Immature natural killer cell (primary cell): ENCODE results near the gene LRP11. TPM values are rescaled to one million over a fixed set of nuclear protein-coding genes. Genes with fewer than 3 reads are reported as not detected.

Experiments
- DNase-seq, 3 donors: peaks; one replicate each; pipeline ENCODE4 v3.0.0; 2022; ENCODE audit warnings: mixed read lengths in 1 of 3
- H3K27ac Mint-ChIP-seq, 6 donors: one replicate each; pipeline ENCODE4 v1.8.0; 2020; ENCODE audit warnings: mixed read lengths in 6 of 6, mild to moderate bottlenecking in 5 of 6, inconsistent platforms in 4 of 6, moderate library complexity in 3 of 6
- H3K27me3 Mint-ChIP-seq, 3 donors: one replicate each; pipeline ENCODE4 v1.8.0; 2020 to 2021; ENCODE audit warnings: low read depth in 3 of 3, mild to moderate bottlenecking in 3 of 3, mixed read lengths in 3 of 3, moderate library complexity in 3 of 3, inconsistent platforms in 1 of 3
- H3K36me3 Mint-ChIP-seq, 3 donors: one replicate each; pipeline ENCODE4 v1.8.0; 2020; ENCODE audit warnings: mixed read lengths in 3 of 3, inconsistent platforms in 2 of 3, mild to moderate bottlenecking in 2 of 3
- H3K4me1 Mint-ChIP-seq, 2 donors: one replicate each; pipeline ENCODE4 v1.8.0; 2020; ENCODE audit warnings: inconsistent platforms in 2 of 2, mild to moderate bottlenecking in 2 of 2, mixed read lengths in 2 of 2, moderate library complexity in 1 of 2
- H3K4me3 Mint-ChIP-seq, 5 donors: one replicate each; pipeline ENCODE4 v1.8.0; 2020; ENCODE audit warnings: mild to moderate bottlenecking in 5 of 5, mixed read lengths in 5 of 5, inconsistent platforms in 3 of 5, moderate library complexity in 3 of 5
- H3K9me3 Mint-ChIP-seq, 6 donors: one replicate each; pipeline ENCODE4 v1.8.0; 2020; ENCODE audit warnings: mild to moderate bottlenecking in 6 of 6, mixed read lengths in 6 of 6, inconsistent platforms in 4 of 6, moderate library complexity in 3 of 6
- polyA plus RNA-seq, 3 donors: library from polyadenylated mRNA; unstranded; fragments of 300-500 nt; fragmentation: Illumina TruSeq; gene quantifications; one replicate each; pipeline ENCODE4 v1.2.3, GENCODE V29; 2021

The LRP11 gene
- polyA plus RNA-seq, 3 donors from 2014 or later, result 0.34 to 0.73 TPM; not detected in 1

GRCh38 chr6:149843051-149843633, 21.0 kb downstream of the LRP11 start:
- DNase-seq, result no peak
- Mint-ChIP-seq H3K27ac (no peak overlapping the region), H3K36me3 (no peaks in the 10 kb centered on the region), H3K9me3 (no peaks in the 10 kb centered on the region), H3K4me3 (no peak overlapping the region), H3K4me1 (no peaks in the 10 kb centered on the region), H3K27me3 (peaks cover 0 to 13% (median 12%) of the 10 kb centered on the region in 3 donors)

- Mint-ChIP-seq H3K4me3 (no peak overlapping the region), H3K9me3 (no peaks in the 10 kb centered on the region), H3K27ac (no peak overlapping the region), H3K27me3 (peaks cover 0 to 13% (median 12%) of the 10 kb centered on the region in 3 donors), H3K36me3 (no peaks in the 10 kb centered on the region), H3K4me1 (no peaks in the 10 kb centered on the region)
- no peak for DNase-seq
Measured at GRCh38 chr6:149842331-149842730, 21.8 kb downstream of the LRP11 start.

GRCh38 chr6:149840345-149841075, 23.6 kb downstream of the LRP11 start:
- Mint-ChIP-seq H3K9me3 (no peaks in the 10 kb centered on the region), H3K4me3 (no peak overlapping the region), H3K27me3 (peaks cover 0 to 16% (median 12%) of the 10 kb centered on the region in 3 donors), H3K36me3 (no peaks in the 10 kb centered on the region), H3K27ac (no peak overlapping the region), H3K4me1 (no peaks in the 10 kb centered on the region)
- DNase-seq, result no peak

- Mint-ChIP-seq H3K4me1 (no peaks in the 10 kb centered on the region), H3K27ac (no peak overlapping the region), H3K27me3 (peaks cover 4 to 9% (median 5%) of the 10 kb centered on the region in 3 donors), H3K36me3 (no peaks in the 10 kb centered on the region), H3K4me3 (no peak overlapping the region), H3K9me3 (no peaks in the 10 kb centered on the region)
- DNase-seq, result peak; percentile 50 to 60 (median 54)
Measured at GRCh38 chr6:149834513-149835481, 29.4 kb downstream of the LRP11 start.

- no peak for DNase-seq
- H3K27me3 Mint-ChIP-seq, result peaks cover under 1 to 7% (median 4%) of the 10 kb centered on the region in 3 donors
- no peaks in the 10 kb centered on the region for H3K4me1 Mint-ChIP-seq
- no peaks in the 10 kb centered on the region for H3K9me3 Mint-ChIP-seq
- no peaks in the 10 kb centered on the region for H3K36me3 Mint-ChIP-seq
- H3K27ac Mint-ChIP-seq, result no peak overlapping the region
- H3K4me3 Mint-ChIP-seq, result no peak overlapping the region
Measured at GRCh38 chr6:149833651-149834050, 30.5 kb downstream of the LRP11 start.

GRCh38 chr6:149831308-149831820, 32.8 kb downstream of the LRP11 start:
- no peak overlapping the region for H3K27ac Mint-ChIP-seq
- H3K4me3 Mint-ChIP-seq, result no peak overlapping the region
- peaks cover 0 to 6% (median 4%) of the 10 kb centered on the region in 3 donors for H3K27me3 Mint-ChIP-seq
- no peaks in the 10 kb centered on the region for H3K36me3 Mint-ChIP-seq
- DNase-seq, result no peak
- H3K4me1 Mint-ChIP-seq, result no peaks in the 10 kb centered on the region
- H3K9me3 Mint-ChIP-seq, result no peaks in the 10 kb centered on the region

- Mint-ChIP-seq H3K4me3 (no peak overlapping the region), H3K4me1 (no peaks in the 10 kb centered on the region), H3K36me3 (no peaks in the 10 kb centered on the region), H3K27ac (no peak overlapping the region), H3K9me3 (no peaks in the 10 kb centered on the region), H3K27me3 (peaks cover 0 to 4% (median 3%) of the 10 kb centered on the region in 3 donors)
- no peak for DNase-seq
Measured at GRCh38 chr6:149830731-149831307, 33.3 kb downstream of the LRP11 start.

GRCh38 chr6:149825292-149825691, 38.9 kb downstream of the LRP11 start:
- H3K27ac Mint-ChIP-seq, result no peak overlapping the region
- no peak for DNase-seq
- H3K4me1 Mint-ChIP-seq, result no peaks in the 10 kb centered on the region
- H3K9me3 Mint-ChIP-seq, result no peaks in the 10 kb centered on the region
- H3K4me3 Mint-ChIP-seq, result no peak overlapping the region
- peaks cover 0 to 4% (median 0%) of the 10 kb centered on the region in 3 donors for H3K27me3 Mint-ChIP-seq
- H3K36me3 Mint-ChIP-seq, result no peaks in the 10 kb centered on the region

GRCh38 chr6:149823013-149823412, 41.1 kb downstream of the LRP11 start:
- peak overlapping the region in 1 of 6 donors; percentile 4 for H3K27ac Mint-ChIP-seq
- no peaks in the 10 kb centered on the region for H3K36me3 Mint-ChIP-seq
- peaks cover 0 to 4% (median 0%) of the 10 kb centered on the region in 3 donors for H3K27me3 Mint-ChIP-seq
- no peaks in the 10 kb centered on the region for H3K4me1 Mint-ChIP-seq
- DNase-seq, result no peak
- H3K9me3 Mint-ChIP-seq, result no peaks in the 10 kb centered on the region
- H3K4me3 Mint-ChIP-seq, result no peak overlapping the region

GRCh38 chr6:149821492-149821891, 42.7 kb downstream of the LRP11 start:
- peaks cover 0 to 4% (median 0%) of the 10 kb centered on the region in 3 donors for H3K27me3 Mint-ChIP-seq

GRCh38 chr6:149820506-149820905, 43.7 kb downstream of the LRP11 start:
- H3K27ac Mint-ChIP-seq, result no peak overlapping the region
- no peaks in the 10 kb centered on the region for H3K4me1 Mint-ChIP-seq
- peaks cover 0 to 4% (median 0%) of the 10 kb centered on the region in 3 donors for H3K36me3 Mint-ChIP-seq
- no peak for DNase-seq
- H3K4me3 Mint-ChIP-seq, result no peak overlapping the region
- no peaks in the 10 kb centered on the region for H3K9me3 Mint-ChIP-seq
- peaks cover 0 to 4% (median 0%) of the 10 kb centered on the region in 3 donors for H3K27me3 Mint-ChIP-seq

More at GRCh38 chr6:149821492-149821891, 42.7 kb downstream of the LRP11 start:
- no peaks in the 10 kb centered on the region for H3K4me1 Mint-ChIP-seq
- no peak overlapping the region for H3K27ac Mint-ChIP-seq
- no peaks in the 10 kb centered on the region for H3K36me3 Mint-ChIP-seq
- H3K9me3 Mint-ChIP-seq, result no peaks in the 10 kb centered on the region
- no peak overlapping the region for H3K4me3 Mint-ChIP-seq
- DNase-seq, result no peak

- Mint-ChIP-seq H3K27ac (peak overlapping the region in 1 of 6 donors; percentile 49), H3K9me3 (no peaks in the 10 kb centered on the region), H3K4me1 (no peaks in the 10 kb centered on the region), H3K4me3 (no peak overlapping the region), H3K36me3 (peaks cover 8 to 19% (median 11%) of the 10 kb centered on the region in 3 donors), H3K27me3 (no peaks in the 10 kb centered on the region)
- no peak for DNase-seq
Measured at GRCh38 chr6:149815788-149816187, 48.4 kb downstream of the LRP11 start.

GRCh38 chr6:149813351-149813750, 50.8 kb downstream of the LRP11 start:
- Mint-ChIP-seq H3K4me1 (peaks cover 0 to 9% of the 10 kb centered on the region in 2 donors), H3K9me3 (no peaks in the 10 kb centered on the region), H3K27me3 (no peaks in the 10 kb centered on the region), H3K36me3 (peaks cover 13 to 19% (median 19%) of the 10 kb centered on the region in 3 donors), H3K27ac (peak overlapping the region in 2 of 6 donors; percentile 8 to 44), H3K4me3 (no peak overlapping the region)
- DNase-seq, result no peak
